ENCODE data around the gene PRAC2. TPM values are rescaled to one million over a fixed set of nuclear protein-coding genes. Genes with fewer than 3 reads are reported as not detected.

PRAC2 gene
- total RNA-seq, 1 experiment from 2014 or later = not detected

GRCh38 chr17:48754500-48755261 is 31.7 kb downstream of the PRAC2 start:
- H3K4me3 Mint-ChIP-seq (ENCODE audit: unreplicated experiment) = no peak overlapping the region
- TF ChIP-seq CTCF (IDR thresholded peaks at IDR 0.05; ENCODE audit: unreplicated experiment) = no peak
- peaks cover 3% of the 10 kb centered on the region for H3K36me3 Mint-ChIP-seq (ENCODE audit: insufficient read depth, unreplicated experiment)
- no TSS peak for BruUV-seq (replicated peaks)
- no peaks in the 10 kb centered on the region for H3K4me1 Mint-ChIP-seq (ENCODE audit: insufficient read depth, unreplicated experiment)
- DNase-seq (ENCODE audit: unreplicated experiment) = no peak
- peaks cover 82% of the 10 kb centered on the region for H3K27me3 Mint-ChIP-seq (ENCODE audit: insufficient read depth, unreplicated experiment)
- no peak overlapping the region for H3K27ac Mint-ChIP-seq (ENCODE audit: low read depth, unreplicated experiment)
- intact Hi-C loops (cut with micrococcal nuclease) = no loop called here
- no peaks in the 10 kb centered on the region for H3K9me3 Mint-ChIP-seq (ENCODE audit: unreplicated experiment)
- ChIA-PET CTCF (no interaction called here), POLR2A (no interaction called here)

- intact Hi-C loops (cut with micrococcal nuclease) = no loop called here
- Mint-ChIP-seq H3K4me1 (ENCODE audit: insufficient read depth, unreplicated experiment) (no peaks in the 10 kb centered on the region), H3K27me3 (ENCODE audit: insufficient read depth, unreplicated experiment) (peaks cover 82% of the 10 kb centered on the region), H3K36me3 (ENCODE audit: insufficient read depth, unreplicated experiment) (peaks cover 5% of the 10 kb centered on the region), H3K4me3 (ENCODE audit: unreplicated experiment) (no peak overlapping the region), H3K27ac (ENCODE audit: low read depth, unreplicated experiment) (no peak overlapping the region), H3K9me3 (ENCODE audit: unreplicated experiment) (no peaks in the 10 kb centered on the region)
- ChIA-PET POLR2A (no interaction called here), CTCF (interaction anchor here (0.7 kb wide), 1 partner anchor 50 kb away, joined by 3 read pairs; no protein-coding TSS in a partner anchor)
- no TSS peak for BruUV-seq (replicated peaks)
- no peak for TF ChIP-seq CTCF (IDR thresholded peaks at IDR 0.05; ENCODE audit: unreplicated experiment)
- DNase-seq (ENCODE audit: unreplicated experiment) = no peak
Measured at GRCh38 chr17:48755356-48755755, 32.4 kb downstream of the PRAC2 start.

DNA sequence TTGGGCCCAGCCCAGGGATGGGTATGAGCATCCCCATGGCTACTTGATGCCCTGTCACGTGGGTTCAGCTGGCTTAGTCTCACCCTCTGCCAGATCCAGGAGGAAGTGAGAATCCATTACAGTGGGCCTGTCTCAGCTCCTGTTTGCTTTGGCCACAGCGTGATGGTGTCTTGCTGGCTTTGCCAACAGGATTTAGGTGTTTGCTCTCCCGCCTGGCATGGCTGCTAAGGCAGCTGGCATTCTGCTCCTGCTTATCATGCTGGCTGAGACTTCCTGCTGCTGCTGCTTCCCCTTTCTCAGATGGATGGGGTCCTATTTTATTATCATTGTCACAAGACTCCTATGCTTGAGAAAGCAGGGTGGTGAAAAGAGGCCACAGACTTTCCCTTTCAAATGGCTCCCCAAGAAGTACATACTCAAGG is 33.9 kb downstream of the PRAC2 start:
- Mint-ChIP-seq H3K27ac (ENCODE audit: low read depth, unreplicated experiment) (no peak overlapping the region), H3K4me1 (ENCODE audit: insufficient read depth, unreplicated experiment) (no peaks in the 10 kb centered on the region), H3K36me3 (ENCODE audit: insufficient read depth, unreplicated experiment) (peaks cover 5% of the 10 kb centered on the region), H3K9me3 (ENCODE audit: unreplicated experiment) (no peaks in the 10 kb centered on the region), H3K4me3 (ENCODE audit: unreplicated experiment) (no peak overlapping the region), H3K27me3 (ENCODE audit: insufficient read depth, unreplicated experiment) (peaks cover 82% of the 10 kb centered on the region)
- intact Hi-C loops (cut with micrococcal nuclease) = no loop called here
- BruUV-seq (replicated peaks) = no TSS peak
- ChIA-PET CTCF (interaction anchor here (0.6 to 0.7 kb wide), 4 partner anchors 48 to 893 kb away, joined by 3 to 4 read pairs (median 3); no protein-coding TSS in a partner anchor), POLR2A (no interaction called here)
- TF ChIP-seq CTCF (IDR thresholded peaks at IDR 0.05; ENCODE audit: unreplicated experiment) = no peak
- DNase-seq (ENCODE audit: unreplicated experiment) = no peak

- H3K4me3 Mint-ChIP-seq (ENCODE audit: unreplicated experiment) = no peak overlapping the region
- TF ChIP-seq CTCF (IDR thresholded peaks at IDR 0.05; ENCODE audit: unreplicated experiment) = no peak
- H3K27me3 Mint-ChIP-seq (ENCODE audit: insufficient read depth, unreplicated experiment) = peaks cover 82% of the 10 kb centered on the region
- no TSS peak for BruUV-seq (replicated peaks)
- no peaks in the 10 kb centered on the region for H3K9me3 Mint-ChIP-seq (ENCODE audit: unreplicated experiment)
- H3K36me3 Mint-ChIP-seq (ENCODE audit: insufficient read depth, unreplicated experiment) = peaks cover 5% of the 10 kb centered on the region
- ChIA-PET POLR2A (interaction anchor here (0.9 kb wide), 1 partner anchor 15 kb away, joined by 5 read pairs; no protein-coding TSS in a partner anchor), CTCF (interaction anchor here (0.6 to 1.2 kb wide), 4 partner anchors 34 to 678 kb away, joined by 3 to 6 read pairs (median 4); no protein-coding TSS in a partner anchor)
- intact Hi-C loops (cut with micrococcal nuclease) = no loop called here
- H3K27ac Mint-ChIP-seq (ENCODE audit: low read depth, unreplicated experiment) = no peak overlapping the region
- H3K4me1 Mint-ChIP-seq (ENCODE audit: insufficient read depth, unreplicated experiment) = no peaks in the 10 kb centered on the region
- DNase-seq (ENCODE audit: unreplicated experiment) = no peak
Measured at GRCh38 chr17:48757524-48757961, 34.6 kb downstream of the PRAC2 start.
